Measurements from ENCODE around the gene RAB3GAP1.
"Not testable (repeated sequence)": the region's sequence is repeated elsewhere in the genome, so short reads cannot be mapped to it uniquely, and the experiment has no call there.

The RAB3GAP1 gene

GRCh38 chr2:135103843-135104242 lies 51.8 kb downstream of the RAB3GAP1 start:
- Histone ChIP-seq H3K4me1 (ENCODE audit: control insufficient read depth, insufficient read depth, low read length) (no peaks in the 10 kb centered on the region), H3K9me3 (ENCODE audit: control insufficient read depth, insufficient read depth, low read depth, low read length) (no peaks in the 10 kb centered on the region), H3K4me3 (ENCODE audit: low read depth, low read length) (no peak overlapping the region), H3K27ac (ENCODE audit: extremely low read depth, low read depth, low read length) (no peak overlapping the region), H3K36me3 (ENCODE audit: control insufficient read depth in 2 of 2, insufficient read depth in 1 of 2, low read length in 2 of 2) (peaks cover 0 to 11% of the 10 kb centered on the region in 2 experiments; a peak in 2 of 3 replicates)
- TF ChIP-seq, protein P1, sequence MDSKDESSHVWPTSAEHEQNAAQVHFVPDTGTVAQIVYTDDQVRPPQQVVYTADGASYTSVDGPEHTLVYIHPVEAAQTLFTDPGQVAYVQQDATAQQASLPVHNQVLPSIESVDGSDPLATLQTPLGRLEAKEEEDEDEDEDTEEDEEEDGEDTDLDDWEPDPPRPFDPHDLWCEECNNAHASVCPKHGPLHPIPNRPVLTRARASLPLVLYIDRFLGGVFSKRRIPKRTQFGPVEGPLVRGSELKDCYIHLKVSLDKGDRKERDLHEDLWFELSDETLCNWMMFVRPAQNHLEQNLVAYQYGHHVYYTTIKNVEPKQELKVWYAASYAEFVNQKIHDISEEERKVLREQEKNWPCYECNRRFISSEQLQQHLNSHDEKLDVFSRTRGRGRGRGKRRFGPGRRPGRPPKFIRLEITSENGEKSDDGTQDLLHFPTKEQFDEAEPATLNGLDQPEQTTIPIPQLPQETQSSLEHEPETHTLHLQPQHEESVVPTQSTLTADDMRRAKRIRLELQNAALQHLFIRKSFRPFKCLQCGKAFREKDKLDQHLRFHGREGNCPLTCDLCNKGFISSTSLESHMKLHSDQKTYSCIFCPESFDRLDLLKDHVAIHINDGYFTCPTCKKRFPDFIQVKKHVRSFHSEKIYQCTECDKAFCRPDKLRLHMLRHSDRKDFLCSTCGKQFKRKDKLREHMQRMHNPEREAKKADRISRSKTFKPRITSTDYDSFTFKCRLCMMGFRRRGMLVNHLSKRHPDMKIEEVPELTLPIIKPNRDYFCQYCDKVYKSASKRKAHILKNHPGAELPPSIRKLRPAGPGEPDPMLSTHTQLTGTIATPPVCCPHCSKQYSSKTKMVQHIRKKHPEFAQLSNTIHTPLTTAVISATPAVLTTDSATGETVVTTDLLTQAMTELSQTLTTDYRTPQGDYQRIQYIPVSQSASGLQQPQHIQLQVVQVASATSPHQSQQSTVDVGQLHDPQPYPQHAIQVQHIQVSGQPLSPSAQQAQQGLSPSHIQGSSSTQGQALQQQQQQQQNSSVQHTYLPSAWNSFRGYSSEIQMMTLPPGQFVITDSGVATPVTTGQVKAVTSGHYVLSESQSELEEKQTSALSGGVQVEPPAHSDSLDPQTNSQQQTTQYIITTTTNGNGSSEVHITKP (tag by site-specific recombination; IDR thresholded peaks at IDR 0.05): no peak
- no peak for TF ChIP-seq ZNF223 (tag by site-specific recombination; IDR thresholded peaks at IDR 0.05)
- no peak for TF ChIP-seq GLIS2 (tag by site-specific recombination; IDR thresholded peaks at IDR 0.05)
- ChIA-PET CTCF (no interaction called here), POLR2A (no interaction called here)

DNA sequence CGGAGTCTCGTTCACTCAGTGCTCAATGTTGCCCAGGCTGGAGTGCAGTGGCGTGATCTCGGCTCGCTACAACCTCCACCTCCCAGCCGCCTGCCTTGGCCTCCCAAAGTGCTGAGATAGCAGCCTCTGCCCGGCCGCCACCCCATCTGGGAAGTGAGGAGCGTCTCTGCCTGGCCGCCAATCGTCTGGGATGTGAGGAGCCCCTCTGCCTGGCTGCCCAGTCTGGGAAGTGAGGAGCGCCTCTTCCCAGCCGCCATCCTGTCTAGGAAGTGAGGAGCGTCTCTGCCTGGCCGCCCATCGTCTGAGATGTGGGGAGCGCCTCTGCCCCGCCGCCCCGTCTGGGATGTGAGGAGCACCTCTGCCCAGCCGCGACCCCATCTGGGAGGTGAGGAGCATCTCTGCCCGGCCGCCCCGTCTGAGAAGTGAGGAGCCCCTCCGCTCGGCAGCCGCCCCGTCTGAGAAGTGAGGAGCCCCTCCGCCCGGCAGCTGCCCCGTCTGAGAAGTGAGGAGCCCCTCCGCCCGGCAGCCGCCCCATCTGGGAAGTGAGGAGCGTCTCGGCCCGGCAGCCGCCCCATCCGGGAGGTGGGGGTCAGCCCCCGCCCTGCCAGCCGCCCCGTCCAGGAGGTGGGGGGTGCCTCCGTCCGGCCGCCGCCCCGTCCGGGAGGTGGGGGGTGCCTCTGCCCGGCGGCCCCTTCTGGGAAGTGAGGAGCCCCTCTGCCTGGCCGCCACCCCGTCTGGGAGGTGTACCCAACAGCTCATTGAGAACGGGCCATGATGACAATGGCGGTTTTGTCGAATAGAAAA lies 53.6 kb downstream of the RAB3GAP1 start:
- H3K4me1 ChIP-seq (ENCODE audit: control insufficient read depth, insufficient read depth, low read length); H3K27ac ChIP-seq (ENCODE audit: extremely low read depth, low read depth, low read length); H3K9me3 ChIP-seq (ENCODE audit: control insufficient read depth, insufficient read depth, low read depth, low read length); CTCF ChIA-PET; POLR2A ChIA-PET; H3K4me3 ChIP-seq (ENCODE audit: low read depth, low read length): not testable (repeated sequence)
- H3K36me3 ChIP-seq (ENCODE audit: control insufficient read depth in 2 of 2, insufficient read depth in 1 of 2, low read length in 2 of 2): peaks cover 0 to 11% of the 10 kb centered on the region in 2 experiments; a peak in 2 of 3 replicates

DNA sequence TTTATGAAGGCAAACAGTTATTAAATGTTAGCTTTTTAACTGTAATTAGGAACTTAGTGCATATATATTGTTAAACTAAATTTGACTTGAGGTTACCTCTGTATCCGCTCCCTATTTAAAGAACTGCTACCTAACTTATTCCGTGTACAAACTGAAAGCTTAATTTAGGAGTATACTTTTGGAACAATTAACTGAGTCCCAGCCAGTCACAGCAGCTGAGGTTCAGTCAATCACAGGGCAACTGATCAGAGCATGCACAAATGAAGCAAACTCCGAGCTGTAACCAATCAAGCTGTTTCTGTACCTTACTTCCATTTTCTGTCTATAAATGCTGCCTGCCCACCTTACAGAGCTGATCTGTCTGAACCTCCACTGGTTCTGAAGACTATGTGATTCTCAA lies 61.2 kb downstream of the RAB3GAP1 start:
- H3K4me1 ChIP-seq (ENCODE audit: control insufficient read depth, insufficient read depth, low read length): no peaks in the 10 kb centered on the region
- H3K27ac ChIP-seq (ENCODE audit: extremely low read depth, low read depth, low read length): no peak overlapping the region
- no peak for TF ChIP-seq ZNF596 (tag by site-specific recombination; IDR thresholded peaks at IDR 0.05)
- TF ChIP-seq ZSCAN4 (tag by site-specific recombination; IDR thresholded peaks at IDR 0.05): no peak
- no peak for TF ChIP-seq KLF7 (tag by site-specific recombination; IDR thresholded peaks at IDR 0.05; ENCODE audit: borderline replicate concordance)
- no peak for TF ChIP-seq ZNF548 (tag by site-specific recombination; IDR thresholded peaks at IDR 0.05)
- TF ChIP-seq ZNF473 (tag by site-specific recombination; IDR thresholded peaks at IDR 0.05): no peak
- TF ChIP-seq IKZF3 (tag by site-specific recombination; IDR thresholded peaks at IDR 0.05): no peak
- TF ChIP-seq, protein P2, sequence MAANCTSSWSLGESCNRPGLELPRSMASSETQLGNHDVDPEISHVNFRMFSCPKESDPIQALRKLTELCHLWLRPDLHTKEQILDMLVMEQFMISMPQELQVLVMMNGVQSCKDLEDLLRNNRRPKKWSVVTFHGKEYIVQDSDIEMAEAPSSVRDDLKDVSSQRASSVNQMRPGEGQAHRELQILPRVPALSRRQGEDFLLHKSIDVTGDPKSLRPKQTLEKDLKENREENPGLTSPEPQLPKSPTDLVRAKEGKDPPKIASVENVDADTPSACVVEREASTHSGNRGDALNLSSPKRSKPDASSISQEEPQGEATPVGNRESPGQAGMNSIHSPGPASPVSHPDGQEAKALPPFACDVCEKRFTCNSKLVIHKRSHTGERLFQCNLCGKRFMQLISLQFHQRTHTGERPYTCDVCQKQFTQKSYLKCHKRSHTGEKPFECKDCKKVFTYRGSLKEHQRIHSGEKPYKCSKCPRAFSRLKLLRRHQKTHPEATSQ (tag by site-specific recombination; IDR thresholded peaks at IDR 0.05): no peak
- CTCF ChIA-PET: interaction anchor here (0.6 kb wide), 1 partner anchor 49 kb away, joined by 3 read pairs; no protein-coding TSS in a partner anchor
- POLR2A ChIA-PET: no interaction called here
- no peak overlapping the region for H3K4me3 ChIP-seq (ENCODE audit: low read depth, low read length)
- H3K9me3 ChIP-seq (ENCODE audit: control insufficient read depth, insufficient read depth, low read depth, low read length): no peaks in the 10 kb centered on the region
- peaks cover 6 to 34% of the 10 kb centered on the region in 2 experiments for H3K36me3 ChIP-seq (ENCODE audit: control insufficient read depth in 2 of 2, insufficient read depth in 1 of 2, low read length in 2 of 2)

DNA sequence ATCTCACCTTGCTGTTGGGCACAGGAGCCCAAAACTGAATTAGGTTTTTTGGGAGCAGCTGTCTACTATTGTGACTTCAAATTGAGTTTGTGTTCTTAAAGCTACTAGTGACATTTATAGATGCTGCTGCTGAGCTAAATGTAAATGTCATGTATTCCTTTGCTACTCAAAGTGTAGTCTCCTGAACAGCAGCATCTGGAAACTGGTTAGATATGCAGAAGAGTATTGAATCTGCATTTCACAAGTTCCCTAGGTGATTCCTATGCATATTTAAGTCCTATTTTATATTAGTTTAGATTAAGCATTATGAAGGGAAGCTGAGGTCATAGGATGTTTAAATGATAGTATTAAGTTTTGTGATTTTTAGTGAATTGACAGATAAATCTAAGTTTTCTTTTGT lies 67.5 kb downstream of the RAB3GAP1 start:
- CTCF ChIA-PET: no interaction called here
- TF ChIP-seq ZNF10 (tag by site-specific recombination; IDR thresholded peaks at IDR 0.05) (no peak), ZBTB21 (tag by site-specific recombination; IDR thresholded peaks at IDR 0.05) (no peak), ZNF677 (tag by site-specific recombination; IDR thresholded peaks at IDR 0.05) (no peak), ZNF529 (tag by site-specific recombination; IDR thresholded peaks at IDR 0.05; ENCODE audit: insufficient replicate concordance) (no peak), OSR2 (tag by site-specific recombination; IDR thresholded peaks at IDR 0.05) (no peak), ZNF311 (tag by site-specific recombination; IDR thresholded peaks at IDR 0.05; ENCODE audit: borderline replicate concordance) (no peak), ZBTB7A (tag by site-specific recombination; IDR thresholded peaks at IDR 0.05; ENCODE audit: low read depth) (no peak), MZF1 (tag by site-specific recombination; IDR thresholded peaks at IDR 0.05; ENCODE audit: borderline replicate concordance) (no peak), ZNF747 (tag by site-specific recombination; IDR thresholded peaks at IDR 0.05) (no peak)
- TF ChIP-seq, protein P2 (tag by site-specific recombination; IDR thresholded peaks at IDR 0.05): no peak

More for the DNA sequence above, 67.5 kb downstream of the RAB3GAP1 start:
- H3K36me3 ChIP-seq (ENCODE audit: control insufficient read depth in 2 of 2, insufficient read depth in 1 of 2, low read length in 2 of 2): peaks cover 3 to 25% of the 10 kb centered on the region in 2 experiments; a peak in 2 of 3 replicates
- no peak overlapping the region for H3K27ac ChIP-seq (ENCODE audit: extremely low read depth, low read depth, low read length)
- no peaks in the 10 kb centered on the region for H3K4me1 ChIP-seq (ENCODE audit: control insufficient read depth, insufficient read depth, low read length)
- H3K9me3 ChIP-seq (ENCODE audit: control insufficient read depth, insufficient read depth, low read depth, low read length): no peaks in the 10 kb centered on the region
- no peak overlapping the region for H3K4me3 ChIP-seq (ENCODE audit: low read depth, low read length)
- POLR2A ChIA-PET: no interaction called here

Measured in HEK293 (cell line).